ENCODE results near the gene EVI2A.
"Not testable (repeated sequence)": the region's sequence is repeated elsewhere in the genome, so short reads cannot be mapped to it uniquely, and the experiment has no call there.

EVI2A gene

GRCh38 chr17:31289790-31290189, 31.6 kb downstream of the EVI2A start:
- H3K79me1 ChIP-seq (ENCODE audit: low read depth, low read length) = no peaks in the 10 kb centered on the region
- no peak overlapping the region for H3K4ac ChIP-seq (ENCODE audit: low read length)
- H3K4me3 ChIP-seq (ENCODE audit: low read length in 2 of 2) = no peak overlapping the region
- no peak overlapping the region for H2BK12ac ChIP-seq (ENCODE audit: low read length)
- H4K8ac ChIP-seq (ENCODE audit: low read depth, low read length) = no peak overlapping the region
- H2BK15ac ChIP-seq (ENCODE audit: low read length) = no peak overlapping the region
- no peaks in the 10 kb centered on the region for H3K9me3 ChIP-seq (replicated peaks in 1 of 2; ENCODE audit: control insufficient read depth in 2 of 2, insufficient read depth in 1 of 2, low read depth in 1 of 2, low read length in 2 of 2)
- no peak overlapping the region for H3K4me2 ChIP-seq (ENCODE audit: insufficient read depth, low read length, poor library complexity, severe bottlenecking)
- no peaks in the 10 kb centered on the region for H3K4me1 ChIP-seq (ENCODE audit: control insufficient read depth in 2 of 2, insufficient read depth in 1 of 2, low read depth in 1 of 2, low read length in 2 of 2)
- H3K9ac ChIP-seq (ENCODE audit: low read depth, low read length, poor library complexity) = no peak overlapping the region
- peaks cover 3 to 23% of the 10 kb centered on the region in 2 donors for H3K36me3 ChIP-seq (replicated peaks in 1 of 2; ENCODE audit: control insufficient read depth in 2 of 2, insufficient read depth in 2 of 2, low read length in 2 of 2)
- H4K91ac ChIP-seq (ENCODE audit: low read depth, low read length, poor library complexity) = no peak overlapping the region
- H3K27ac ChIP-seq (replicated peaks; ENCODE audit: low read length) = no peak overlapping the region
- no peaks in the 10 kb centered on the region for H3K27me3 ChIP-seq (ENCODE audit: control insufficient read depth in 3 of 3, insufficient read depth in 3 of 3, low read depth in 1 of 3, low read length in 3 of 3)
- H3K18ac ChIP-seq (ENCODE audit: low read length) = no peak overlapping the region
- no peak overlapping the region for H3K14ac ChIP-seq (ENCODE audit: low read length)
- H3K23ac ChIP-seq (ENCODE audit: low read depth, low read length, poor library complexity) = no peak overlapping the region
- no peak overlapping the region for H2BK5ac ChIP-seq (ENCODE audit: low read length)
- no peak overlapping the region for H2BK120ac ChIP-seq (ENCODE audit: low read depth, low read length)
- no peak overlapping the region for H2AK5ac ChIP-seq (ENCODE audit: low read depth, low read length)
- no peak overlapping the region for H2AFZ ChIP-seq (ENCODE audit: low read length)
- DNase-seq (ENCODE audit: low spot score) = no peak
- no CpG with 5 or more reads among the region's 3 CpGs for WGBS, 2 donors (ENCODE audit: extremely low coverage in 2 of 2, insufficient read length in 2 of 2, insufficient replicate concordance in 1 of 2)

GRCh38 chr17:31287932-31288331, 33.5 kb downstream of the EVI2A start:
- H3K9ac ChIP-seq (ENCODE audit: low read depth, low read length, poor library complexity); H4K91ac ChIP-seq (ENCODE audit: low read depth, low read length, poor library complexity); H2AFZ ChIP-seq (ENCODE audit: low read length); H3K4me1 ChIP-seq (ENCODE audit: control insufficient read depth in 2 of 2, insufficient read depth in 1 of 2, low read depth in 1 of 2, low read length in 2 of 2); H2BK12ac ChIP-seq (ENCODE audit: low read length); H2AK5ac ChIP-seq (ENCODE audit: low read depth, low read length); H3K79me1 ChIP-seq (ENCODE audit: low read depth, low read length); H3K27ac ChIP-seq (replicated peaks; ENCODE audit: low read length); H3K27me3 ChIP-seq (ENCODE audit: control insufficient read depth in 3 of 3, insufficient read depth in 3 of 3, low read depth in 1 of 3, low read length in 3 of 3); H2BK5ac ChIP-seq (ENCODE audit: low read length); H3K4ac ChIP-seq (ENCODE audit: low read length); H3K23ac ChIP-seq (ENCODE audit: low read depth, low read length, poor library complexity); DNase-seq (ENCODE audit: low spot score); H3K4me3 ChIP-seq (ENCODE audit: low read length in 2 of 2); H2BK15ac ChIP-seq (ENCODE audit: low read length); H3K14ac ChIP-seq (ENCODE audit: low read length); H3K4me2 ChIP-seq (ENCODE audit: insufficient read depth, low read length, poor library complexity, severe bottlenecking); H4K8ac ChIP-seq (ENCODE audit: low read depth, low read length); H2BK120ac ChIP-seq (ENCODE audit: low read depth, low read length); H3K9me3 ChIP-seq (replicated peaks in 1 of 2; ENCODE audit: control insufficient read depth in 2 of 2, insufficient read depth in 1 of 2, low read depth in 1 of 2, low read length in 2 of 2); H3K18ac ChIP-seq (ENCODE audit: low read length): not testable (repeated sequence)
- no CpG with 5 or more reads among the region's 1 CpG for WGBS, 2 donors (ENCODE audit: extremely low coverage in 2 of 2, insufficient read length in 2 of 2, insufficient replicate concordance in 1 of 2)
- H3K36me3 ChIP-seq (replicated peaks in 1 of 2; ENCODE audit: control insufficient read depth in 2 of 2, insufficient read depth in 2 of 2, low read length in 2 of 2) = peaks cover 3 to 28% of the 10 kb centered on the region in 2 donors

DNA sequence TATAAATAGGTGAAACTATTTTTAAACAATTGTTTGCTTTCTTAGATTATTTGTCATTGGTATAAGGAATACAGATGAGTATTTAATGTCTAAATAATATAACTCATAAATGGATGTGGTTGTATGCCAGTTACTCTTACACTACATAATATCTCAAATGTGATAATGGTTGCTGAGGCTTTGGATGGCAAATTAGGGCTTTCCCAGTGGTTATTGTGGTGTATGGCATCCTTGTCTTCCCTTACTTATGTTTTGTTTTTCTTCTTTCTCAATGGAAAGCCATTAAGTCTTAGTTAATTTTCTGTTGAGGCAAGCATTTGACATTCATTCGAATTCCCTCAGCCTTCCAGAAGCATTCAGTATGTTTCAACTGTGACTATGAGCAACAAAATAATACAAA, 34.8 kb downstream of the EVI2A start:
- WGBS, 2 donors (ENCODE audit: extremely low coverage in 2 of 2, insufficient read length in 2 of 2, insufficient replicate concordance in 1 of 2) = no CpG with 5 or more reads among the region's 1 CpG
- Histone ChIP-seq H3K23ac (ENCODE audit: low read depth, low read length, poor library complexity) (no peak overlapping the region), H3K18ac (ENCODE audit: low read length) (no peak overlapping the region), H3K27me3 (ENCODE audit: control insufficient read depth in 3 of 3, insufficient read depth in 3 of 3, low read depth in 1 of 3, low read length in 3 of 3) (no peaks in the 10 kb centered on the region), H3K36me3 (replicated peaks in 1 of 2; ENCODE audit: control insufficient read depth in 2 of 2, insufficient read depth in 2 of 2, low read length in 2 of 2) (peaks cover 0 to 25% of the 10 kb centered on the region in 2 donors), H3K4me3 (ENCODE audit: low read length in 2 of 2) (no peak overlapping the region), H2BK15ac (ENCODE audit: low read length) (no peak overlapping the region), H2BK5ac (ENCODE audit: low read length) (no peak overlapping the region), H3K27ac (replicated peaks; ENCODE audit: low read length) (no peak overlapping the region), H3K4me1 (ENCODE audit: control insufficient read depth in 2 of 2, insufficient read depth in 1 of 2, low read depth in 1 of 2, low read length in 2 of 2) (no peaks in the 10 kb centered on the region), H2BK12ac (ENCODE audit: low read length) (no peak overlapping the region), H3K9ac (ENCODE audit: low read depth, low read length, poor library complexity) (no peak overlapping the region), H4K8ac (ENCODE audit: low read depth, low read length) (no peak overlapping the region), H2BK120ac (ENCODE audit: low read depth, low read length) (no peak overlapping the region), H3K14ac (ENCODE audit: low read length) (no peak overlapping the region), H3K9me3 (replicated peaks in 1 of 2; ENCODE audit: control insufficient read depth in 2 of 2, insufficient read depth in 1 of 2, low read depth in 1 of 2, low read length in 2 of 2) (no peaks in the 10 kb centered on the region), H2AFZ (ENCODE audit: low read length) (no peak overlapping the region), H4K91ac (ENCODE audit: low read depth, low read length, poor library complexity) (no peak overlapping the region), H3K79me1 (ENCODE audit: low read depth, low read length) (no peaks in the 10 kb centered on the region), H3K4me2 (ENCODE audit: insufficient read depth, low read length, poor library complexity, severe bottlenecking) (no peak overlapping the region), H3K4ac (ENCODE audit: low read length) (no peak overlapping the region), H2AK5ac (ENCODE audit: low read depth, low read length) (no peak overlapping the region)
- no peak for DNase-seq (ENCODE audit: low spot score)

- no peak overlapping the region for H2AFZ ChIP-seq (ENCODE audit: low read length)
- H3K4me1 ChIP-seq (ENCODE audit: control insufficient read depth in 2 of 2, insufficient read depth in 1 of 2, low read depth in 1 of 2, low read length in 2 of 2) = peaks cover 0 to 2% of the 10 kb centered on the region in 2 donors
- no peak overlapping the region for H4K91ac ChIP-seq (ENCODE audit: low read depth, low read length, poor library complexity)
- H2BK12ac ChIP-seq (ENCODE audit: low read length) = no peak overlapping the region
- no peak overlapping the region for H3K27ac ChIP-seq (replicated peaks; ENCODE audit: low read length)
- no peak overlapping the region for H3K23ac ChIP-seq (ENCODE audit: low read depth, low read length, poor library complexity)
- no peak overlapping the region for H2BK5ac ChIP-seq (ENCODE audit: low read length)
- peaks cover 0 to 45% of the 10 kb centered on the region in 2 donors for H3K36me3 ChIP-seq (replicated peaks in 1 of 2; ENCODE audit: control insufficient read depth in 2 of 2, insufficient read depth in 2 of 2, low read length in 2 of 2)
- no peak overlapping the region for H2AK5ac ChIP-seq (ENCODE audit: low read depth, low read length)
- H2BK120ac ChIP-seq (ENCODE audit: low read depth, low read length) = no peak overlapping the region
- no peak for DNase-seq (ENCODE audit: low spot score)
- no peak overlapping the region for H3K9ac ChIP-seq (ENCODE audit: low read depth, low read length, poor library complexity)
- H3K79me1 ChIP-seq (ENCODE audit: low read depth, low read length) = no peaks in the 10 kb centered on the region
- H3K18ac ChIP-seq (ENCODE audit: low read length) = no peak overlapping the region
- no peaks in the 10 kb centered on the region for H3K9me3 ChIP-seq (replicated peaks in 1 of 2; ENCODE audit: control insufficient read depth in 2 of 2, insufficient read depth in 1 of 2, low read depth in 1 of 2, low read length in 2 of 2)
- no peak overlapping the region for H3K4me2 ChIP-seq (ENCODE audit: insufficient read depth, low read length, poor library complexity, severe bottlenecking)
- H3K27me3 ChIP-seq (ENCODE audit: control insufficient read depth in 3 of 3, insufficient read depth in 3 of 3, low read depth in 1 of 3, low read length in 3 of 3) = no peaks in the 10 kb centered on the region
- no peak overlapping the region for H3K4ac ChIP-seq (ENCODE audit: low read length)
- no peak overlapping the region for H3K4me3 ChIP-seq (ENCODE audit: low read length in 2 of 2)
- no peak overlapping the region for H3K14ac ChIP-seq (ENCODE audit: low read length)
- H4K8ac ChIP-seq (ENCODE audit: low read depth, low read length) = no peak overlapping the region
- H2BK15ac ChIP-seq (ENCODE audit: low read length) = no peak overlapping the region
Measured at GRCh38 chr17:31283841-31284240, 37.6 kb downstream of the EVI2A start.

Data from neuronal stem cell (in vitro differentiated cells).